Measurements from ENCODE around the gene MAP3K1. TPM values are rescaled to one million over a fixed set of nuclear protein-coding genes. Genes with fewer than 3 reads are reported as not detected.

Gene MAP3K1
- total RNA-seq, 1 experiment from 2014 or later: 8.5 TPM

- ChIA-PET RAD21 (ENCODE audit: low non-redundant PET in 1 of 2, low total read pairs in 2 of 2, uncharacterized antibody in 2 of 2, unreplicated experiment in 2 of 2) (interaction anchor here in 1 of 2 experiments (0.9 kb wide), 1 partner anchor 14 kb away, joined by 3 read pairs; no protein-coding TSS in a partner anchor), CTCF (interaction anchor here (1.3 to 2.2 kb wide), 3 partner anchors 10 to 557 kb away, joined by 3 to 7 read pairs (median 4); no protein-coding TSS in a partner anchor), POLR2A (no interaction called here)
- no peaks in the 10 kb centered on the region for H4K20me1 ChIP-seq (ENCODE audit: insufficient read depth)
- ATAC-seq: no peak
- intact Hi-C loops (cut with micrococcal nuclease): no loop called here
- no peak overlapping the region for H3K27ac ChIP-seq (ENCODE audit: low read depth, low read length)
- TF ChIP-seq ZFX (IDR thresholded peaks at IDR 0.05): no peak
- no peak for TF ChIP-seq EGR1 (IDR thresholded peaks at IDR 0.05; ENCODE audit: low read depth)
- no peak for TF ChIP-seq CEBPB (IDR thresholded peaks at IDR 0.05; ENCODE audit: low read depth)
- TF ChIP-seq MAX (IDR thresholded peaks at IDR 0.05): no peak
- TF ChIP-seq ZBTB33 (IDR thresholded peaks at IDR 0.05; ENCODE audit: extremely low read depth, insufficient replicate concordance, low read length): no peak
- no peak for TF ChIP-seq CTCF (IDR thresholded peaks at IDR 0.05 in 2 of 3, conservative IDR thresholded peaks at IDR 0.05 in 1 of 3; ENCODE audit: borderline replicate concordance in 1 of 3, insufficient read depth in 1 of 3, low read depth in 2 of 3, low read length in 2 of 3)
- no peaks in the 10 kb centered on the region for H3K9me3 ChIP-seq (ENCODE audit: control insufficient read depth in 1 of 2, insufficient read depth in 1 of 2, low read depth in 1 of 2, low read length in 2 of 2)
- no peaks in the 10 kb centered on the region for H3K9me2 ChIP-seq (ENCODE audit: insufficient read depth)
- H3K27me3 ChIP-seq (ENCODE audit: insufficient read depth, low read length): no peaks in the 10 kb centered on the region
- H3K79me2 ChIP-seq (ENCODE audit: insufficient read depth, low read length): peaks cover 56% of the 10 kb centered on the region
- H3K4me3 ChIP-seq (replicated peaks in 1 of 2; ENCODE audit: low read depth in 1 of 2, low read length in 2 of 2): no peak overlapping the region
- DNase-seq (ENCODE audit: low read depth, low spot score): no peak
- no peak overlapping the region for H3K9ac ChIP-seq (ENCODE audit: low read length)
- H2AFZ ChIP-seq (ENCODE audit: low read depth, low read length, poor library complexity, severe bottlenecking): no peak overlapping the region
- no peak overlapping the region for H3K4me2 ChIP-seq (ENCODE audit: low read length)
- H3K4me1 ChIP-seq (ENCODE audit: control insufficient read depth in 1 of 2, insufficient read depth in 2 of 2, low read length in 2 of 2): peaks cover 10 to 27% of the 10 kb centered on the region in 2 experiments; a peak in 3 of 4 replicates
- no peaks in the 10 kb centered on the region for H3K36me3 ChIP-seq (ENCODE audit: control insufficient read depth in 1 of 2, insufficient read depth in 2 of 2, low read length in 2 of 2)
- BruUV-seq (replicated peaks): no TSS peak
Measured at GRCh38 chr5:56827924-56828323, 12.6 kb downstream of the MAP3K1 start.
